GM19099 (cell line): Measurements from ENCODE around the gene TMEM17.

ENCODE experiments used
- POLR2A ChIP-seq: IDR thresholded peaks from 3 replicates; pipeline ENCODE4 v1.6.1; 2011; ENCODE audit warnings: low read depth; ENCODE audit not compliant: insufficient read length; ENCODE audit errors: extremely low read depth

TMEM17 gene

GRCh38 chr2:62469114-62469513, 36.9 kb downstream of the TMEM17 start:
- TF ChIP-seq POLR2A = no peak

GRCh38 chr2:62467475-62468321, 38.3 kb downstream of the TMEM17 start:
- no peak for TF ChIP-seq POLR2A

GRCh38 chr2:62467100-62467474, 38.9 kb downstream of the TMEM17 start:
- TF ChIP-seq POLR2A = no peak

GRCh38 chr2:62466503-62466854, 39.5 kb downstream of the TMEM17 start:
- TF ChIP-seq POLR2A = no peak

GRCh38 chr2:62465741-62466502, 40.1 kb downstream of the TMEM17 start:
- TF ChIP-seq POLR2A = no peak

GRCh38 chr2:62465039-62465740, 40.8 kb downstream of the TMEM17 start:
- TF ChIP-seq POLR2A = no peak

- no peak for TF ChIP-seq POLR2A
Measured at GRCh38 chr2:62464221-62465007, 41.6 kb downstream of the TMEM17 start.

GRCh38 chr2:62462211-62462610, 43.8 kb downstream of the TMEM17 start:
- no peak for TF ChIP-seq POLR2A

- TF ChIP-seq POLR2A = no peak
Measured at GRCh38 chr2:62461707-62462106, 44.3 kb downstream of the TMEM17 start.

GRCh38 chr2:62461017-62461553, 44.9 kb downstream of the TMEM17 start:
- no peak for TF ChIP-seq POLR2A

GRCh38 chr2:62460175-62460574, 45.8 kb downstream of the TMEM17 start:
- no peak for TF ChIP-seq POLR2A

GRCh38 chr2:62459672-62460071, 46.3 kb downstream of the TMEM17 start:
- TF ChIP-seq POLR2A = no peak

- no peak for TF ChIP-seq POLR2A
Measured at GRCh38 chr2:62459106-62459505, 46.9 kb downstream of the TMEM17 start.

- TF ChIP-seq POLR2A = no peak
Measured at GRCh38 chr2:62458671-62459081, 47.3 kb downstream of the TMEM17 start.

GRCh38 chr2:62458206-62458641, 47.8 kb downstream of the TMEM17 start:
- TF ChIP-seq POLR2A = no peak

- TF ChIP-seq POLR2A = no peak
Measured at GRCh38 chr2:62457556-62457955, 48.4 kb downstream of the TMEM17 start.
